GM18909 (cell line): ENCODE results near the gene MPP7.

Source experiments
- ATAC-seq: cut with Tn5 transposase; IDR thresholded peaks from one replicate; pipeline ENCODE4 v1.9.1; 2021; ENCODE audit warnings: mild to moderate bottlenecking; ENCODE audit not compliant: unreplicated experiment, poor library complexity

Gene MPP7

DNA sequence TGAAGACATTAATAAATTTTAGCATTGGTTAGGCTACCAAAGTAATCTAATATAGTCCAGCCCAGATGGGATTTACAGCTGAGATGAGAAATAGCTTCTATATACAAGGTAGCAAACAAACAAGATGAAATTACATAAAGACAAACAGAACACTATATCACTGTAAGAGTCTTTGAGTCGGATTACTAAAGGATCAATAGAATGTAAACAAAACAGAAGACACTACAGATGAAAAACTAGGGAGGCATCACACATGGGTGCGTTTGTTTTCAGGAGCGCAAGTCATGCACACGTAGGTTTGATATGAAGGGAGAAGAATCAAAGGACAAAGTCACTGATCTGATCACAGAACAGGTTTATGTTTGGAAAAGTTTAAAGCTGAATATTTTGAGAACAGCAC, 26.5 kb downstream of the MPP7 start:
- no peak for ATAC-seq

DNA sequence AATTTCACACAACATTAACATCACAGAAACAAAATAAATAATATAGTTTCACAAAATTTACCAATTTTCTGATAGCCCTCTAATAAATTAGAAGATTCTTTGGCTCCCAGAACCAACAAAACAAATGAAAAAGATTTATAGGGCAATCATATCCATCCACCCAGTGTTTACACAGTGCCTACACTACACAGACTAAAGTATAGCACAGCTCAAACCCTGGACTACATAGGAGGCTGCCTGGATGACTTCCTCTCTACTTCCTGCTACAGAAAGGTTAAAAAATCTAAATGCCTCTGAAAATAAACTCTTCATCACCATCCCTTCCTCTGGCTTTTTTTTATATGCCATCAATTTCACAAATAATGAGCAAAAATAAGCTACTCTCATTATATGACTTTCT, 28.4 kb downstream of the MPP7 start:
- ATAC-seq: no peak

DNA sequence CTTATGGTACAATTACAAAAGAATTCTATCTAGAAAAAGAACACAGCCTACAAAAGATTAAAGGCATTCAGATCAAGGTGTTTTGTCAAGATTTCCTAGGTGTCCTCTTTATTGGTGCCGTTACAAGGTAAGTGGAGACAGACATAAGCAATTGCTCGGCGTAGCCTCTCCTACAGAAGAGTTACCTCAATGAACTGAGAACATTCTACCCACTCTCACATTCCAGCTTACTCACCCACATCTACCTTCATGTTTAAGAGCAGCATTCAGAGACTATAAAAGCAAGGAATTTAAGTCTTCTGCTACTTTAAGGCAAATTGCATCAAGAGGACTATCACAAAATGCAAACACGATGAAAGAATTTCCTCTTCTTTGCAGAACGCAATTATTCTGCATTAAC, 29.5 kb downstream of the MPP7 start:
- no peak for ATAC-seq

DNA sequence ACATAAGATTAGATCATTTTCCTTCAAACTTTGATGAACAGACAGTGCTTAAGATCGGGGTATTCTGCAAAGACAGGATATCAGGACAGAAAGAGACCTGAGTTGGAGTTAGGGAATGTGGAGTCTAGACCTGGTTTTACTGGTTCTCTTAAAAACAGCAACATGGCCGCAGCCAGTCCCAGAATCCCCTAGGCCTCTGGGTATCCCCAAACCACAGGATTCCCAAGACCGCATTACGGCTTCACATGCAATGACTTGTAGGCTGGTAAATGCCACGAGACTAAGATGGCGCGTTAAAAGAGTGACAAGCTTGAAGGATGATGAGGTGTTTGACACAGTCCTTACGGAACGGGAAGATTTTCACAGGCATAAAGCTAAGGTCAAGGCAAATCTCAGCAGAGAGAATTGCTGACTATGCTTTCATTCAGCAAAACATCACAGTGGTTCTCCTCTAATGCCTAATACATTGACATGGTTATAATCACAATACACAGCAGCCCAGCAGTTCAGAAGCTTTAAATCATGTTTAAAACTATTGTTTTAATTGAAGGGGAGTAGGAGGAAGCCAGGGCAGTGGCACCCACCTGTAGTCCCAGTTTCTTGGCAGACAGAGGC, 32.9 kb downstream of the MPP7 start:
- ATAC-seq: no peak

DNA sequence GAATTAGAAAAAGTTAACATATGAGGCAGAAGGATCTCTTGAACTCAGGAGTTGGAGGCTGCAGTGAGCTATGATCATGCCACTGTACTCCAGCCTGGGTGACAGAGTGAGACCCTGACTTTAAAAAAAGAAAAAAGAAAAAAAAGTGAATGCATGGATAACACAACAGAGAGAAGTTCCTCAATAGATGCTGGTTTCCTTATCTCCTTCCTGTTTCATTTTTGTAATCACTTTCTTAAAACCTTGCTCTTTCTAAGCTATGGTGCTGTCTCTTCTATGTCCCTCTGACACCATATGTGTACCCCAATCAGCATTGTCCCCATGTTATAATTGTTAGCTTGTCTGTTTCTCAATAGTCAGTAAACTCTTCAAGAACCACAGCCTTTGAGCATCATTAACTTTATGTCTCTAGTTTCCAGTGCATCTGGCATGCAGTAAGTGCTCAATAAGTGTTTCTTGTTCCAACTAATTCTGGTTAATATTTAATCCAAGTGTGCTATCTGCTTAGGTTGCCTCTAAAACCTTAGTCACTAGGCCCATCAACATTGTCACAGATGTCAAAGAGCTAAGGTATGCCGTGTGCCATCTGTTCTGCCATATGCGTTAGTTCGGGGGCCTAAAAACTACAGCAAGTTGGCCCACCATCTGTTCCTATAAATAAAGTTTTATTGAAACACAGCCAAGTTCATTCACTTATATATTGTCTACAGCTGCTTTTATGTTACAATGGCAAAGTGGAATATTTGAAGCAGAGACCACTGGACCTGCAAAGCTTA, 36.2 kb downstream of the MPP7 start:
- no peak for ATAC-seq

DNA sequence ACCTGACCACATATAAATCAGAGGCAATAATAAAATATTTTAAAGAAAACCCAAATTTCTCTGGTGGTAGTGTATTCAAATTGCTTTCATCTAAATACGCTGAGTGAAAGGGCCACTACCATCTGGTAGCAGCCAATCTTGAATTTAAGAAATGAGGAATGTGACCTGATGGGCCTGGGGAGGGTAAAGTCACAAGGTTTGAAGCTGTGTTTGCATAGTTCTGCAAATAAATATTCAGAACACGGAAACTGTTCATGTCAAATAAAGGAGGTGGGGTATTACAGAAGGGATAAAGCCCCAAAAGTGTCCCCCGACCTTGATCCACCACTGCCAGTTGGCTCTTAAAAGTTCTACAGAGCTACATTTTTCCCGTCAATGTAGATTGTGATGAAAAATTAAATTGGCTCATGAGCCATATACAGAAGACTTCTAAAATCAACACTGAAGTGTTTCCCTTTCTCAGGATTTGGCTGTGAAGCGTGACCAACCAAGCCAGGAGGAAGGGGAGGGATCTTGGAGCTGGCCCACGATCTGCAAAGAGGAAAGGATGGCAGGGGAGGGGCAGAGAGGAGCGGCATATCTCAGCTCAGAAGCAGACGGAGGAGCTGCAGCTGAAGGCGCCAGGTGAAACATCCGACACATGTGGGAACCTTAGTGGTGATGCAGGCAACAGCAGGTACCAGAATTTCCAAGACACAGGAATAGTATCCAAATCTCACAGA, 39.6 kb downstream of the MPP7 start:
- ATAC-seq: no peak

DNA sequence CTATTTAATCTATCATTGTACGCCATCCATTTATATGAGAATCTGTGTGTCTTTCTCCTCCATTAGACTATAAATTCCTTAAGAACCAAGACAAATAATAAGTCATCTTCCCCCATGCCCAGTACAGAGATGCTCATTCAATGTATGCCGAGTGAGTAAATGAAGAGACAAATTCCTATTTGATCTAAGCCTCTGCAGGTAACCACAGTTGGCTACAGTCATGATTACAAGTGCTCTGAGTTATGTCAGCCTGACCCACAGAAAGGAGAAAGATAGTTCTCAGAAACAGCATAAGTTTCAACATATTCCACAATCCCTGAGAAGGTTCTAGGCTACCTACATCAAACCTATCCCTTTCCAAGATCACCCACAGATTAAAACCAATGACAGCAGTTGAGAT, 46.1 kb downstream of the MPP7 start:
- no peak for ATAC-seq

DNA sequence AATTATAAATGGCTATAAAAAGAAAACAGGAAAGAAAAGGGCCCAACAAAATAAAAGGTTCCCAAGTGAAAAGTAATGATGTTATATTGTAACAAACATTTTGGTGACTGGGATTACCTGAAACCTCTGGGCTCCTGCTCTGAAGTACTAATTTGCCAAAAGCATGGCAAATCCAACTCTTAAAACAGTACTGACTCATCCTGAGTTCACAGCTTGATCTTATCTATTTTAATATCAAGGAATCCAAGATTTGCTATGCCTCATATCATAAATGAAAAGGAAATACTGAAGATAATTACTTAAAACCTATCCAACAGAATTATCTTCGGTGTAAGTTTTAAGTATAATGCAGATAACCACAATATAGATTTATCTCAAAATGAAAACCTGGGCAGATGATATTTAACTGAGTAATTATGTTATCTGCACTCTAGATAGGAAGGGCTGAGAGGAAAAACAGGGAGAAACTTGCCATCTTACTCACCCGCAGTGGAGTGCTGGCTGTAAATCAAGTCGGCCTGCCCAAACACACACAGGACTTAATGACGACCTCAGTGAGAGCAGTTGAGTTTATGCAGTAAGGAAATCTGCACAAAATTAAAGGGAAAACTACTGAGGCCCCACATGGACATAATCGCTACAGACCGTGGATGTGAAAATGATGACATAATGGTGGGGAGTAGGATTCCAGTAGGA, 48.4 kb downstream of the MPP7 start:
- no peak for ATAC-seq

DNA sequence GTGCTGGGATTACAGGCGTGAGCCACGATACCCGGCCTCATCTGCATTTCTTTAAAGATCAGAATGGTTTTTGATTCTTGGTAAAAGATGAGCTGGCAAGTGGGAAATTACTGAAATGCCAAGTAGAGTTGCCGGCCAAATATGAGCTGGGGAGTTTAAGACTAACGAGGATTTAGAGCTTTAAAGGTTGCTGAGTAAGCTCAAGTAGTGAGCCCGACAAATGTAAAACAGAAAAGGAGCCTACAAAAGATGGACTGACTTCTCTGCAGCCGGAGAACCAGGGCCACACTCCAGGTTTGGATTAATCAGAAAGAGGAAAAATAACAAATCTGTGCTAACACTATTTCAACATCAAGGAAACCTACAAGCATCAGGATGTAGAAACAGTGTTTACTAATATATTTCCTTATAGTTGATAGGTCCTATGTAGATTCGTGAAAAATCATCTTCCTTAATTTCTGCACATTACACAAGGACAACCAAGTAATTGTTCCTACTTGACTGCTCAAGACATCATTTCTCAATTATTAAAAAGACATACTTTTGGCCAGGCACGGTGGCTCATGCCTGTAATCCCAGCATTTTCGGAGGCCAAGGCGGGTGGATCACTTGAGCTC, 49.6 kb downstream of the MPP7 start:
- ATAC-seq: no peak
